HG02870 (cell line): ENCODE results near the gene IQCE.
"Not testable (repeated sequence)": the region's sequence is repeated elsewhere in the genome, so short reads cannot be mapped to it uniquely, and the experiment has no call there.

Experiments
- ATAC-seq: cut with Tn5 transposase; IDR thresholded peaks from one replicate; pipeline ENCODE4 v1.9.1; 2021; ENCODE audit warnings: mild to moderate bottlenecking, moderate library complexity; ENCODE audit not compliant: unreplicated experiment

IQCE gene

GRCh38 chr7:2575733-2576340 is 17.1 kb downstream of the IQCE start:
- ATAC-seq: no peak

- ATAC-seq: no peak
Observed at GRCh38 chr7:2576742-2577491, 18.1 kb downstream of the IQCE start.

- ATAC-seq: no peak
Observed at GRCh38 chr7:2577914-2578680, 19.3 kb downstream of the IQCE start.

GRCh38 chr7:2580636-2581035 is 21.9 kb downstream of the IQCE start:
- ATAC-seq: no peak

GRCh38 chr7:2582006-2582735 is 23.4 kb downstream of the IQCE start:
- no peak for ATAC-seq

- ATAC-seq: no peak
Observed at GRCh38 chr7:2583798-2584580, 25.2 kb downstream of the IQCE start.

GRCh38 chr7:2585446-2585845 is 26.7 kb downstream of the IQCE start:
- no peak for ATAC-seq

GRCh38 chr7:2586326-2587020 is 27.7 kb downstream of the IQCE start:
- ATAC-seq: no peak

GRCh38 chr7:2587134-2587533 is 28.4 kb downstream of the IQCE start:
- no peak for ATAC-seq

GRCh38 chr7:2587778-2588177 is 29.0 kb downstream of the IQCE start:
- no peak for ATAC-seq

GRCh38 chr7:2589341-2589740 is 30.6 kb downstream of the IQCE start:
- no peak for ATAC-seq

- ATAC-seq: not testable (repeated sequence)
Observed at GRCh38 chr7:2589941-2590340, 31.2 kb downstream of the IQCE start.

GRCh38 chr7:2592375-2592865 is 33.6 kb downstream of the IQCE start:
- no peak for ATAC-seq

- ATAC-seq: no peak
Observed at GRCh38 chr7:2593036-2593727, 34.4 kb downstream of the IQCE start.

- no peak for ATAC-seq
Observed at GRCh38 chr7:2594599-2594998, 35.8 kb downstream of the IQCE start.

- ATAC-seq: no peak
Observed at GRCh38 chr7:2595258-2595860, 36.6 kb downstream of the IQCE start.

GRCh38 chr7:2596464-2597272 is 37.9 kb downstream of the IQCE start:
- ATAC-seq: no peak

GRCh38 chr7:2597273-2597640 is 38.5 kb downstream of the IQCE start:
- ATAC-seq: no peak
